SU-DHL-6 (cell line): ENCODE data around the gene AFAP1.

ENCODE experiments used
- H2AFZ ChIP-seq: fragments of 200-600 bp; sonication (generic); 2 replicates; pipeline ENCODE4 v1.6.1; 2014; ENCODE audit warnings: low read depth, mild to moderate bottlenecking, moderate library complexity, mixed read lengths, antibody characterized with exemption, low read length; ENCODE audit not compliant: severe bottlenecking
- H3F3A ChIP-seq: fragments of 200-600 bp; shearing (Covaris generic); 2 replicates; pipeline ENCODE4 v1.6.0; 2016; ENCODE audit warnings: antibody characterized with exemption, mild to moderate bottlenecking; ENCODE audit not compliant: insufficient read depth
- H3K27ac ChIP-seq: fragments of 200-600 bp; sonication (generic); 2 replicates; pipeline ENCODE4 v1.5.1; 2016; ENCODE audit warnings: low read depth, mild to moderate bottlenecking, low read length, moderate library complexity, mixed read lengths
- H3K27me3 ChIP-seq: fragments of 200-600 bp; sonication (generic), shearing (Covaris generic); 2 replicates; pipeline ENCODE4 v1.6.0; 2014; ENCODE audit warnings: mild to moderate bottlenecking, low read length
- H3K36me3 ChIP-seq: fragments of 200-600 bp; sonication (generic); 2 replicates; pipeline ENCODE4 v1.6.1; 2014; ENCODE audit warnings: mild to moderate bottlenecking, low read length, mixed read lengths
- H3K4me2 ChIP-seq: fragments of 300-600, 200-600 bp; shearing (Covaris generic), sonication (generic); 2 replicates; pipeline ENCODE4 v1.6.0; 2014; ENCODE audit warnings: low read length, low read depth, mild to moderate bottlenecking; ENCODE audit not compliant: poor library complexity, severe bottlenecking
- H3K4me3 ChIP-seq: fragments of 200-600 bp; sonication (generic); 2 replicates; pipeline ENCODE4 v1.5.1; 2014; ENCODE audit warnings: antibody characterized with exemption, low read length, mild to moderate bottlenecking, mixed read lengths; ENCODE audit not compliant: insufficient read depth, poor library complexity, severe bottlenecking
- H3K79me2 ChIP-seq: fragments of 200-600 bp; sonication (generic); 2 replicates; pipeline ENCODE4 v1.6.1; 2014; ENCODE audit warnings: mild to moderate bottlenecking, low read length, moderate library complexity; ENCODE audit not compliant: insufficient read depth
- H3K9ac ChIP-seq: fragments of 200-600 bp; sonication (generic); 2 replicates; pipeline ENCODE4 v1.7.0; 2014; ENCODE audit warnings: mild to moderate bottlenecking, low read length
- H3K9me2 ChIP-seq: fragments of 200-600 bp; sonication (generic); replicated peaks from 2 replicates; pipeline ENCODE4 v1.6.1; 2014; ENCODE audit warnings: low read length; ENCODE audit not compliant: insufficient read depth
- H3K9me3 ChIP-seq: fragments of 200-600 bp; sonication (generic); 2 replicates; pipeline ENCODE4 v1.6.1; 2014; ENCODE audit warnings: low read length, mixed read lengths; ENCODE audit not compliant: insufficient read depth
- H4K20me1 ChIP-seq: fragments of 200-600 bp; sonication (generic); 2 replicates; pipeline ENCODE4 v1.6.1; 2014; ENCODE audit warnings: low read depth, mild to moderate bottlenecking, antibody characterized with exemption, low read length, moderate library complexity, mixed read lengths
- EZH2phosphoT487 ChIP-seq: fragments of 200-600 bp; sonication (generic), shearing (Covaris generic); conservative IDR thresholded peaks from 2 replicates; pipeline ENCODE4 v1.6.1; 2018; ENCODE audit warnings: mild to moderate bottlenecking, antibody characterized with exemption, low read length, moderate library complexity, mixed read lengths
- TF ChIP-seq, protein P1 (sequence below): fragments of 200-600 bp; sonication (generic); IDR thresholded peaks from one replicate; pipeline ENCODE4 v1.5.1; 2017; ENCODE audit warnings: antibody characterized with exemption, mild to moderate bottlenecking, low read length, moderate library complexity; ENCODE audit not compliant: insufficient read depth, poor library complexity, severe bottlenecking

Gene AFAP1

GRCh38 chr4:7926822-7927221 lies 12.8 kb downstream of the AFAP1 start:
- H3K4me2 ChIP-seq = no peak overlapping the region
- TF ChIP-seq, protein P1, sequence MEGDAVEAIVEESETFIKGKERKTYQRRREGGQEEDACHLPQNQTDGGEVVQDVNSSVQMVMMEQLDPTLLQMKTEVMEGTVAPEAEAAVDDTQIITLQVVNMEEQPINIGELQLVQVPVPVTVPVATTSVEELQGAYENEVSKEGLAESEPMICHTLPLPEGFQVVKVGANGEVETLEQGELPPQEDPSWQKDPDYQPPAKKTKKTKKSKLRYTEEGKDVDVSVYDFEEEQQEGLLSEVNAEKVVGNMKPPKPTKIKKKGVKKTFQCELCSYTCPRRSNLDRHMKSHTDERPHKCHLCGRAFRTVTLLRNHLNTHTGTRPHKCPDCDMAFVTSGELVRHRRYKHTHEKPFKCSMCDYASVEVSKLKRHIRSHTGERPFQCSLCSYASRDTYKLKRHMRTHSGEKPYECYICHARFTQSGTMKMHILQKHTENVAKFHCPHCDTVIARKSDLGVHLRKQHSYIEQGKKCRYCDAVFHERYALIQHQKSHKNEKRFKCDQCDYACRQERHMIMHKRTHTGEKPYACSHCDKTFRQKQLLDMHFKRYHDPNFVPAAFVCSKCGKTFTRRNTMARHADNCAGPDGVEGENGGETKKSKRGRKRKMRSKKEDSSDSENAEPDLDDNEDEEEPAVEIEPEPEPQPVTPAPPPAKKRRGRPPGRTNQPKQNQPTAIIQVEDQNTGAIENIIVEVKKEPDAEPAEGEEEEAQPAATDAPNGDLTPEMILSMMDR = no peak
- no peak for TF ChIP-seq EZH2phosphoT487
- no peaks in the 10 kb centered on the region; the same call in 1 of the 2 replicates for H3K27me3 ChIP-seq
- H2AFZ ChIP-seq = no peak overlapping the region
- H3K4me3 ChIP-seq = no peak overlapping the region
- no peaks in the 10 kb centered on the region for H3K36me3 ChIP-seq
- no peaks in the 10 kb centered on the region for H4K20me1 ChIP-seq
- no peaks in the 10 kb centered on the region for H3K79me2 ChIP-seq
- no peaks in the 10 kb centered on the region for H3F3A ChIP-seq
- H3K27ac ChIP-seq = no peak overlapping the region
- no peaks in the 10 kb centered on the region for H3K9me2 ChIP-seq
- no peak overlapping the region for H3K9ac ChIP-seq
- H3K9me3 ChIP-seq = no peaks in the 10 kb centered on the region

DNA sequence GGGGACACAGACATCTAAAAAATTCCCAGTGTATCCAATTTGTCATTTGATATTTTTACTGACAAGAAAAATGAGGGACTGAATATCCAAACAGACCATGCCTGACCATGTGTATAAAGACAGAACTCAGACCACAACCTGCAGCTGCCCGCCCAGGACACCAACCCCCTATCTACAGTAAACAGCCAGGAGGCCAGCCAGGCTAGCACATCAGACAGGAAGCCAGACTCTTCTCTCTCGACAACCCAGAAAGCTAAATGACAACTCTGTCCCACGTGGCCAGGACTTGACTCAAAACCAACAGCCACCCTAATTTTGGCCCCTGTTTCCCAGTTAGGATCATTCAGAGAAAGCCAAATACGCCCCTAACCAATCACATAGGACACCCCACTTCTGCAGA lies 15.1 kb downstream of the AFAP1 start:
- Histone ChIP-seq H3K79me2 (no peaks in the 10 kb centered on the region), H3K4me3 (no peak overlapping the region), H3K4me2 (no peak overlapping the region), H3K36me3 (no peaks in the 10 kb centered on the region), H3K9me3 (no peaks in the 10 kb centered on the region), H3K27me3 (no peaks in the 10 kb centered on the region; the same call in 1 of the 2 replicates), H4K20me1 (no peaks in the 10 kb centered on the region), H3F3A (no peaks in the 10 kb centered on the region), H3K9me2 (no peaks in the 10 kb centered on the region), H3K9ac (no peak overlapping the region), H2AFZ (no peak overlapping the region), H3K27ac (no peak overlapping the region)
- no peak for TF ChIP-seq EZH2phosphoT487

- Histone ChIP-seq H3K4me3 (no peak overlapping the region), H3K36me3 (no peaks in the 10 kb centered on the region), H3K27me3 (no peaks in the 10 kb centered on the region; the same call in 1 of the 2 replicates), H3K4me2 (no peak overlapping the region), H2AFZ (no peak overlapping the region), H4K20me1 (no peaks in the 10 kb centered on the region), H3K9me3 (no peaks in the 10 kb centered on the region), H3K9ac (no peak overlapping the region), H3F3A (no peaks in the 10 kb centered on the region), H3K79me2 (no peaks in the 10 kb centered on the region), H3K9me2 (no peaks in the 10 kb centered on the region), H3K27ac (no peak overlapping the region)
- TF ChIP-seq, protein P1 = no peak
- no peak for TF ChIP-seq EZH2phosphoT487
These were observed 15.5 kb downstream of the AFAP1 start for GRCh38 chr4:7924163-7924562.

- no peaks in the 10 kb centered on the region for H4K20me1 ChIP-seq
These were observed 17.2 kb downstream of the AFAP1 start for GRCh38 chr4:7922466-7922865.

More at GRCh38 chr4:7922466-7922865, 17.2 kb downstream of the AFAP1 start:
- H3K4me3 ChIP-seq = no peak overlapping the region
- H3K9me3 ChIP-seq = no peaks in the 10 kb centered on the region
- H3K27ac ChIP-seq = no peak overlapping the region
- no peak for TF ChIP-seq EZH2phosphoT487
- TF ChIP-seq, protein P1 = no peak
- no peaks in the 10 kb centered on the region for H3K36me3 ChIP-seq
- H3K9me2 ChIP-seq = no peaks in the 10 kb centered on the region
- no peak overlapping the region for H3K9ac ChIP-seq
- H3F3A ChIP-seq = no peaks in the 10 kb centered on the region
- H3K4me2 ChIP-seq = no peak overlapping the region
- H3K79me2 ChIP-seq = no peaks in the 10 kb centered on the region
- no peak overlapping the region for H2AFZ ChIP-seq
- H3K27me3 ChIP-seq = no peaks in the 10 kb centered on the region; the same call in 1 of the 2 replicates
